Stimulated activated CD8-positive, alpha-beta memory T cell treated with anti-CD3 and anti-CD28 coated beads, Interleukin-12 subunit alpha, Interleukin-12 subunit beta, amount 100 ng/mL, for 1 hour (primary cell): Measurements from ENCODE around the gene CACNG1.
"Not testable (repeated sequence)": the region's sequence is repeated elsewhere in the genome, so short reads cannot be mapped to it uniquely, and the experiment has no call there.

ENCODE experiments used
- DNase-seq: peaks from one replicate; pipeline ENCODE4 v3.0.0-alpha.2; 2020; ENCODE audit warnings: low read depth

The CACNG1 gene

DNA sequence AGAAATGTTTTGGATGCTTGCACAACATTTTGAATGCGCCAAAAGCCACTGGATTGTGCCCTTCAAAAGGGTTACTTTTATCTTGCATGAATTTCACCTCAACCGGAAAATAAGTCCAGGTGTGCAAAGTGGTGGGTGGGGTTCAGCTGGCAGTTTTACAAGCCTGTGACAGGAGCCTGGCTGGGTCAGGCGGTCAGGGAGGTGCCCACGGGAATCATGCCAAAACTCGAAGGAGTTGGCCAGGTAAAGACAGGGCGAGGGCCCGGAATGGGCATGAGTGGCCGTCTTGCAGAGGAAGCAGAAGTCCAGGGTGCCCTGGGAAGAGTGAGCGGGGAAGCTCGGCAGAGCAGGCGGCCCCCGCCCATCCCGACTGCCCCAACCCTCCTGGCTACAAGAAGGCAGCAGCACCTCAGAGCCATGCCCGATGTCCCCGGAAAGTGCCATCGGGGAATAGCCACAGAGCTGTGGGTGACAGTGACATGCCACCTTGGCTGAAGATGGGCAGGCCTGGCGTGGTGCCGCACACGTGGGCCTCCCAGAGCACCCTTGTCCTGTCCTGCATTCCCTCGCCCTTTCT, 19.1 kb upstream of the CACNG1 start:
- DNase-seq: no peak

DNA sequence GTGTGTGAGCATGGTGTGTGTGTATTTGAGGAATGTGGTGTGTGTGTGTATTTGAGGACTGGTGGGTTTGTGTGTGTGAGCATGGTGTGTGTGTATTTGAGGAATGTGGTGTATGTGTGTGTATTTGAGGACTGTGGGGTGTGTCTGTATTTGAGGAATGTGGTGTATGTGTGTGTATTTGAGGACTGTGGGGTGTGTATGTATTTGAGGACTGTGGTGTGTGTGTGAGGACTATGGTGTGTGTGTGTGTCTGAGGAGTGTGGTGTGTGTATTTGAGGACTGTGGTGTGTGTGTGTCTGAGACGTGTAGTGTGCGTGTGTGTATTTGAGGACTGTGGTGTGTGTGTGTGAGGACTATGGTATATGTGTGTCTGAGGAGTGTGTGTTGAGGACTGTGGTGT, 18.0 kb upstream of the CACNG1 start:
- no peak for DNase-seq

DNA sequence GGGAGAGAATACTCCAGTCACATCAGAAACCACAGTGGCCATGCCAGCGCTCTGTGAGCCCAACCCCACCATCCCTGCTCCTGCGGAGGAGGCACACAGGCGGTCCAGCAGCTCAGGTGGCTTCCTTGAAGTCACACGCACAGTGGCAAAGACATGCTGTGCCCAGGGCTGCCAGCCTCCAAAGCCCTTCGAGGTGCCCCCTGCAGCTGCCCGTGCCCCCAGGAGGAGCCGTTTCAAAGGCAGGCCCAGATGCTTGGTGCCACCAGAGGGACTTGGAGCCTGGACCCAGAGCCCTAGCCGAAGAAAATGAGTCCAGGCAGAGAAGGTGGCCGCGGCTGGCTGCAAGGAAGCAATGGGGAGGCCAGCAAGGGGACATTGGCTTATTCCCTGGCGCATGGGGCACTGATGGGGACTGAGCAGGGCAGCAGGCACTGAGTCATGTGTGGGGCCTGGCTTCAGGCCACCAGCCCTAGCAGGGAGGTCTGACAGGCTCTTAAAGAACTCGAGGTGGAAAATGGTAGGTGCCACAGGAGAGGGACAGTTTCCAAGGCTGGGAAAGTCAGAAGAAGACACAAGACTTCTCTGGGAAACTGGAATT, 17.2 kb upstream of the CACNG1 start:
- no peak for DNase-seq

DNA sequence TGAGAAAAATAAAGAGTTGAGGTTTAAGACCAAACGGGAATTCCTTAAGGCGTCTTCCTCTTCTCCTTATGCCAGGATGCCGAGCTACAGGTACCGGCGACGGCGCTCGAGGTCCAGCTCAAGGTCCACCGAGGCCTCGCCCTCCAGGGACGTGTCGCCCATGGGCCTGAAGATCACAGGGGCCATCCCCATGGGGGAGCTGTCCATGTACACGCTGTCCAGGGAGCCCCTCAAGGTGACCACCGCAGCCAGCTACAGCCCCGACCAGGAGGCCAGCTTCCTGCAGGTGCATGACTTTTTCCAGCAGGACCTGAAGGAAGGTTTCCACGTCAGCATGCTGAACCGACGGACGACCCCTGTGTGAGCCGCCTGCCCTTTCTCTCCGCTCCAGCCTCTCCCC, 13.7 kb upstream of the CACNG1 start:
- DNase-seq: no peak

DNA sequence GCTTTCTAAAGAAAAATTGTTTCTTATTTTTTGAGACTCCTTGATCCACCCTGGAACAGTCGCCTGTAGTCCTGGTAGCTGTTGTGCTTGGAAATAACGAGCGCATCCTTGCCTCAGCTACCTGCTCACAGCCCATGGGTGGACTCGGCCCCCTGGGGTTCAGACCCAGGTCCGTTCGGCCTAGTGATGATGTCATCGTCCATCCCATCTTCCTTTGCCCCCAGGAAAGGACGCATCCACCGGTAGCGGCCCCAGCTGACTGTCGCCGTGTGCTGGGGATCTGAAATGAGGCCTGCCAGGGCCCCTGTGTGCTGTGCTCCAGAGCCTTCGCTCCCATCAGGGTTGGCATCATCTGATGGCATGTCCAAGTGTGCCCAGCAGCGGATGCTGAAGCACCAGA, 12.0 kb upstream of the CACNG1 start:
- no peak for DNase-seq

DNA sequence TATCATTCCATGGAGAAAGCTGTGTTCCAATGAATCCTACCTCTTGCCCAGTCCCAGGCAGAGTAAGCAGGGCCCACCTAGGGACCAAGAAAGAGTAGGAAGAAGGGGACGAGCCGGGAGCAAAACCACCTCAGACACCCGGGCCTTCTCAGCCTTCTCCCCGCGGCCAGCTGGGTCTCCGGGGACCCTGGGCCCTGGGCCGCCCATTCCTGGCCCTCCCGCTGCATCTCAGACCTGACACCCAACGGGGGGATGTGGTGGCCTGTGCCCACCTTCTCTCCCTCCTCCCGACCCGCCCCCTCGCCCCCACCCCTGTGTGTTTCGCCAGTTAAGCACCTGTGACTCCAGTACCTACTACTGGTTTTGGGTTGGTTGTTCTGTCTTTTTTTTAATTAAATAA, 11.4 kb upstream of the CACNG1 start:
- no peak for DNase-seq

DNA sequence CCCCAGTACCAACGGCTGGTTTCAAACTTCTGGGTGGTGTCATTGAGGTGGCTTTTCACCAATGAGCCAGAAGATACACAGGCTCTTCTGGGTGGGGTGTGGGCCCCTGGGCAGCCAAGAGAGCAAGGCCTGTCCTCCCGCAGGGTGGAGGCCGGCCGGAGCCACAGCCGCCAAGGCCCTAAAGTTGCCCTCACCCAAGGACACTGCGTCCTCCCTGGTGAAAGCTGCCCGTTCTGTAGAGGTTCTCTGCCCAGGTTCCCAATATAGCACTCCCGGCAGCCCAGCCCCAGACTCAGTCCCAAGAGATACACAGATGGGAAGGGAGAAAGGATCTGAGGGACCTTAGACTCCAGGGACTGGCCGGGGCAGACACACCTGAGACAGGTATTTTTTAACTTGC, 10.7 kb upstream of the CACNG1 start:
- no peak for DNase-seq

DNA sequence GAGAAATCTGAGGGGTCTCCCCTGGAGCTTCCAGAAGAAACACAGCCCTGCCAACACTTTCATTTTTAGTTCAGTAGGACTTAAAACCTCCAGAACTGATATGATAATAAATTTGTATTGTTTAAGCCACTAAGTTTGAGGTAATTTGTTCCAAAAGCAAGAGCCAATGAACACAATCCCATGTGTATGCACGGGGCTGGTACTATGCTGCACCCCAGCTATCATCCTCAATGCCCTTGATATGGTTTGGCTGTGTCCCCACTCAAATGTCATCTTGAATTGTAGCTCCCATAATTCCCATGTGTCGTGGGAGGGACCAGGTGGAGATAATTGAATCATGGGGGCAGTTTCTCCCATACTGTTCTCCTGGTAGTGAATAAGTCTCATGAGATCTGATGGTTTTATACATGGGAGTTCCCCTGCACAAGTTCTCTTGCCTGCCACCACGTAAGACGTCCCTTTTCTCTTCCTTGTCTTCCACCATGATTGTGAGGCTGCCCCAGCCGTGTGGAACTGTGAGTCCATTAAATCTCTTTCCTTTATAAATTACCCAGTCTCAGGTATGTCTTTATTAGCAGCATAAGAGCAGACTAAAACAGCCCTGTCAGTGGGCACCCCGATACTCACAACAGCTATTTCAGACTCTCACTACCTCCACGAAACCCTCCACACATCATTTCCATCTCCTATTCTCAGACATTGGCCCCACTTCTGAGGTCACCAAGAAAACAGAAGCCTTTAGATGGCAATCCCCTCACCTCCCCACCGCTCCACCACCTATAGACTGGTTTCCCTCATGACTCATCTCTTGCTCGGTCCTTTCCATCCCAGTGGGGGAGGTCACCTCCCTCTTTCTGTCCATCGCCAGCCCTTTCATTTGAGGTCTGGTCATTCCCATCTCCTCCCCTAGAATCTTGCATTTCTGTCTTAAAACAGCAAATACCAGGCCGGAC, 8.9 kb upstream of the CACNG1 start:
- no peak for DNase-seq

DNA sequence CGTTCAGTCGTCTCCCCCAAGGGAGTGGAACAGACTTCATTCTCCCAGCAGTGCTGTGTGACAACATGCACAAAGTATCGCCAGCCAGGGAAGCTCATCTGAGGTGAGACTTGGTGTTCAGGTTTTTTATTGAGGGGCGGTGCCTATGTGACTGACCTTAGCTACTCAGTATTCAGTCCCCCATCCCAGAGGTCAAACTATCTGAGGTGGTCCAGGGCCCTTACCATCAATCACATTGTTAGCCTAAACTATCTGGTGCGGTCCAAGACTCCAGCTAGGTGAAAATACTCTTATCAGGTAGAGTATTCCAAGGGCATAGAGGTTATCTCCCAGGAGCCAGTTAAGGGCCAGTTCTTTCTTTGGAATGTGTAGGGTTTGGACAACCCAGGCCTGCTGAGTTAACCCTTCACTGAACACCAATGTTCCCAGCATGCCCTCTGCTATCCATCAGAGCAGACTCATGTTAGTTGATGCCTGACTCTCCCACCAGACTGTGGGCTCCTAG, 5.4 kb upstream of the CACNG1 start:
- DNase-seq: no peak

DNA sequence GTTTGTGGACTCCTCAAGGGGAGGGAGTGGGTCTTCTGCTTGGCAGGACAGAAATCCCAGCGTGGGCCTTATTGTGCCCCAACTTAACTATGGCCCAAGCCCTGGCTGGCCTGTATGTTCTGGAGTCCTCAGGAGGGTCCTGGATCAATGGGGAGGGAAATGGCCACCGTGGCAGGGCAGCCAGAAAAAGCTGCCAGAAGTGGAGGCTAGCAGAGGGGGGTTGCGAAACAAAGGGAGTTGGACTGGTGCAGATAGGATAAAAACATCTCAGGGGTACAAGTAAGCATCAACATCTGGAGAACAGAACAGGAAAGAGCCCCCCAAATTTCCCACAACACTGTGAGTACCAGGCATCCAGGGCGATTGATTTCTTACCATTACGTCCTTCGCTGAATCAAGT, 3.7 kb upstream of the CACNG1 start:
- DNase-seq: no peak

DNA sequence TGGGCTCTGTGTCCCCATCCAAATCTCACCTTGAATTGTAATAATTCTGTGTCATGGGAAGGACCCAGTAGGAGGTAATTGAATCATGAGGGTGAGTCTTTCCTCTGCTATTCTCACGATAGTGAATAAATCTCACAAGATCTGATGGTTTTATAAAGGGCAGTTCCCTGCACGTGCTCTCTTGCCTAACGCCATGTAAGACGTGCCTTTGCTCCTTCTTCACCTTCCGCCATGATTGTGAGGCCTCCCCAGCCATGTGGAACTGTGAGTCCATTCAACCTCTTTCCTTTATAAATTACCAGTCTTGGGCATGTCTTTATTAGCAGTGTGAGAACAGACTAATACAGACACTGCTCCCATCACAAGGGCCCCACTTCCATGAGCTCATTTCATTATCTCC, 3.2 kb upstream of the CACNG1 start:
- DNase-seq: not testable (repeated sequence)

DNA sequence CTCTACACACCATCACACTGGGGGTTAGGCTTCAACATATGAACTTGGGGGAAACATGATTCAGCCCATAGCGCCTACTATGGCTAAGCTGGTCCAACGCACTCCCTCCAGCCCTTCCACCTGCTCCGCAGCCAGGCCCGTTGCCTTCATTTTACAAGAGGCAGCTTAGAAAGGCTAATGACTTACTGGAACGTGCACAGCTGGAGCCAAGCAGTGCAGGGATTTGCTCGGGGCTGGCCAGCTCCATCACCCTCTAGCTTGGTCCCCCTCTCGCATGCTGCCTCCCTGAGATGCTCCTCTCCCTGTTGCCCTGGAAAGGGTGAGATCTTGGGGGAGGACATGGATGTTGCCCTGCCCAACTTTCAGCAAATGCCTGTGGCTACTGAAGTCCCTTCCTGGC, 2.8 kb upstream of the CACNG1 start:
- no peak for DNase-seq

DNA sequence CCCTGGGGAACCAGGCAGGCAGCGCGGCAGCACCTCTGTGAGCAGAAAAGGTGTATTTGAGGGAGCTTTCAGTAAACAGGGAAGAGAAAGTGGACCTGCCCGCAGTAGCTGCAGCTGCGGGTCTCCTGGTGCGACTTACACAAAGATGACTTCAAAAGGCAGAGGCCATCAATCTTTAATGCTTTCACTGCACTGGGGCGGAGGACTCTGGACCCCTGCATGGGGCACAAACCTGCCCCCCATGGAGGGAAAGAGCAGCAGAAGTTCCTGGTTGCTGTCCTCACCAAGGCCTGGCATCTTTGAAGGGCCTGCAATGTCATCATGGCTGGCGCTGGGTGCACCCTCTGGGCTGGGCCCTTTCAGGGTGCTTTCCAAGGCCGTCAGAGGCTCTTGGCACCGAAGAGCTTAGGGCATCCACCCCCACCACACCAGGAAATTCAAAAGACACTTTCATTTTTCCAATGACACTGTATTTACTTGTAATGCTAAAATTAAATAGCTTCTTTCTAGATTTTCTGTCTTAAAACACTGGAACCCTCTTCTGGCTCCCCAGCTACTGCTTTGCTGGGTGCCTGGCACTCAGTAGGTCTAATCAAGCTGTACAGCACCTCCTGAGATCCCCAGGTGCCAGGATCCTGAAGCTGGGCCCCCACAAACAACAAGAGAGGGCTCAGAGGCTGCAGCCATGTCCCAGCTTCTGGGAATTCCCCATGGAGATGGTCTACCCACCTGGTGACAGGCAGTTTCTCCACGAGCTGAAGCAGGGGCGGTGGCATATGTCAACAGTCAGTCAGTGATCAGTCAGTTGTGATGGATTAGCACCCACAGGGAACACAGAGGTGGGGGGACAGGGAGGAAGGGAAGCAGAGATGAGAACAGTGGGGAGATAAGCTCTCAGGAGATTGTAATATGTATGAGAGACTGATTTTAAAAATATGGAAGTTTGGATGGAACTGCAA, 2.1 kb upstream of the CACNG1 start:
- DNase-seq: no peak

DNA sequence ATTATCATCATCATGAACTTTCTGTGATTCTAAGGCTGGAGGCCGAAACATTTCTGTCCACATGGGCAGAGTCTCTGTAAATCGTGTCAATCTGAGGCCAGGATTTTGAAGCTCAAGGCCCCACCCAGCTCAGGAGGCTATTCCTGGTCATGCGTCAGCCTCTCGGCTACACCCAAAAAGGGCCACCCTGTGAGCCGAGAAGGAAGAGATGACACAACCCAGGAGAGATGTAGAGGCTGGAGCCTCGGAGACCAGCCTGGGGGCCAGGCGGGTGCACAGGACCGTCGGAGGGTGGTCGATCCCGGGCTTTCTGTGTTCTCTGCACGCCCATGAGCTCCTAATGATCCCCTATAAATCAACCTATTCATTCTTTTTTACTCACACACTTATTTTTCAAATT, 1.1 kb upstream of the CACNG1 start:
- no peak for DNase-seq

DNA sequence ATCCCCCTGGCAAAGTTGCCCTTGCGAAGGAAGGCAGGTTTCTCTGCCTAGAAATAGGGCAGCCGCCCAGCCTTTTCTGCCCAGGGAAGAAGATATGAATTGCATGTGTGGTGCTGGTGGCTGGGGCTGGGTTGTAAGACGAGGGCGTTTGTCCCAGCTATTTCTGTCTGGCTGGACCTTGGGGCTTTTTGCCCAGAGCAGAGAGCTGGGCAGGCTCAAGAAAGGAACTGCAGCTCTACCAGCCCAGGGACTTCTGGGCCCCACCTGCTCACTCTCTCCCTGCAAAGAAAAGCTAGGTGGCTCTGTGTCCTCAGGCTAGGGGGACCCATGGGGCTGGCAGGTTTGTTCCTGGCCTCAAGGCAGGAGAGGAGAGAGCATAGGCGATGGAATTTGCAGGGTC, 586 bp downstream of the CACNG1 start:
- DNase-seq: no peak

DNA sequence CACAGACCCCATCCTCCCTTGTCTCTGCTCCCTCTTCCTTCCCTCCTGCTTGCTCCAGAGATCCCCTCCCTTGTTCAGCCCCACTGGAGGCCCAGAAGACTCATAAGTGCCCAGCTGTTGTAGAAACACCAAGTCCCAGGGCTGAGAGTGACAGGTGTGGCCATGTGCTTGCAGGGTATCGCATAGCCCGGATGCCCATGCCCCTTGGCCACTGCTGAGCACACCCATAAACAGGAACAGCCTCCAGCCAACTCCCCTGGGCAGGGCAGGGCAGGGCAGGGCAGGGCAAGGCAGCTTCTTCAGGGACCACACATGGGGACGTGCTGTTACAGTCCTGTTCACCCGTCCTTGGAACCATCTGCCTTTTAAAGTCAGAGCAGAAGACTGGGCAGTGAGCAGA, 2.0 kb downstream of the CACNG1 start:
- no peak for DNase-seq

DNA sequence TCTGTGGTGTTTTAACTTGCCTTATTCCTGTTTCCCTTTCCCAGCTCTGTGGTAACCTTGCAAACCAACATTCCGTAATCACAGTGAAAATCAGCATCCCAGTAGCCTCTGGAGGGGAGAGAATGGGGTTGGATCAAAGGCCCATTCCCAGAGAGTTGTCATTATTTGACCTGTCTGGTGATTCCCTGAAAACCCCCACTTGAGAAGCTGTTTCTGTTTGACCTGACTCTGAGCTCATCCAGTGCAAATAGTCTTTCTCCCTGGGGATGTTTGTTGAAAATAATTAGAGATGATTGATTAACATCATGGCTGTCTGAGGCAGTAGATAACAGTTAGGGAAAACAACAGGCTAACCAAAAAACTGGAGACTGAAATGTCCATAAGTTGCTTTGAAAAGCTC, 3.0 kb downstream of the CACNG1 start:
- DNase-seq: no peak

DNA sequence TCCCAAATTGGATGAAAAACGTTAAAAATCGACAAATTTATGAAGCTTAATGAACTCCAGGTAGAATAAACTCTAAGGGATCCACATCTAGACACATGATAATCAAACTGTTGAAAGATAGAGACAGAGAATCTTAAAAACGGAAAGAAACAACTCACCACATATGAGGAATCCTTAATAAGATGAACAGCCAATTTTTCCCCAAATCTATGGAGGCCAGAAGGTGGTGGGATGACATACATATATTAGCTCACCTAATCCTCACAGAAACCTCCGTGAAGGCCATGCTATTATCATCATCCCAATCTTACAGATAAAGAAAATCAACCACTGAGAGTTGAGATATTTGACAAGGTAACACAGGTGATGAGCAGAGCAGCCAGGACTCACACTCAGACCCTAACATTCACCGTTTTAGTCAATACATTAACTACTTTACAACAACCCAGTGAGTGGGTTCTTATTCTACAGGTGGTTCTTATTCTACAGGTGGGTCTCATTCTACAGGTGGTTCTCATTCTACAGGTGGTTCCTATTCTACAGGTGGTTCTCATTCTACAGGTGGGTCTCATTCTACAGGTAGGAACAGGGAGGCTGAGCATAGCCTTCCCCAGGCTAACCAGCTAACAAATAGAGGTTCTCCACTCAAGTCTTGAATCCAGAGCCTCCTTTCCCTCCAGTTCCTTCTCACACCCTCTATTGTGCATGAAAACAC, 4.8 kb downstream of the CACNG1 start:
- DNase-seq: no peak

DNA sequence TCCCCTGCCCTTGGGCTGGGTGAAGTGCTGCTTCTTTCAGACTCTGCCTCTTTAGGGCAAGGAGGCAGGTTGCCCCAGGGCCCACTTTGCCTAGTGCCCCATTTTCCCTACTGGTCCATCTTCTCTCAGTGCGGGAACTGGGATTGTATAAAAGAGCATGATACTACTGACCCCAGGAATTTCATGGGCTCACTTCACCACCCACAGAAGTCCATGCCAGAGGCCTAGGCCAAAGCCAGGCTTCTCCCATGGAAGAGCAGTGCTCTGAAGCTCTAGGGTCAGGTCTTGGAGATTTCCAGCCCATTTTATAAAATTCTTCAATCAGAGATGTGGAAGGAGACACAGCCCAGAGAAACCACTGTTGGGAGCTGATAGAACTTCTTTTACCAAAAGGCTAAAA, 5.7 kb downstream of the CACNG1 start:
- DNase-seq: no peak

DNA sequence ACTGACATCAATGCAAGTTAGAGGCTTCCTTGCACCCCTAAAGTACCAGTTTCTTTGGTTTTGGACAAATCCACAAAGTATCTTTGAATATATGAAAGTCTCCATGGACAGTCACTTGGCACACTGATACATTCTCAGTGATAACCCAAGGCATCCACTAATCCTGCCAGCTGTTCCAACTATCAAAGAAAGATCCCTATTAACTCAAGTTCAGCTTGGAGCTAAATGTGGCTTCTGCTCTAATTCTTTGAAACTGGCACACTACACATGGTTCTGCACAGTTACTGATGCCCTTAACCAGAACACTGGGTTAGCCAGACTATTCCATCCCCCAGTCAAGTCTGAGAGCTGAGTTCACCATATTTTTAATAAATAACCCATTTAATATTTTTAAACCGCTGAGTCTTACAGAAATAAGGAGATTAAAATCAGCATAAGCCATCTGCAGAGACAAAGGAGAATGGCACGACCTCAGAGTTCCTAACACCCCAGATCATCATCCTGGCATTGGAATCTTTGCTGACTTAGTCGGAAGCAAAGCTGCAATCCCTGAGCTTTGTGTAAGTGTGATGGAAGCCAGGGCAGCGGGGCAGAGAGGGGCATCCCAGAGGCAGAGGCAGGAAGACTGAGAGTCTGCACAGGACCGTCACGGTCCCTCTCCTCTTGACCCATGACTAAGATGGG, 6.3 kb downstream of the CACNG1 start:
- DNase-seq: no peak

DNA sequence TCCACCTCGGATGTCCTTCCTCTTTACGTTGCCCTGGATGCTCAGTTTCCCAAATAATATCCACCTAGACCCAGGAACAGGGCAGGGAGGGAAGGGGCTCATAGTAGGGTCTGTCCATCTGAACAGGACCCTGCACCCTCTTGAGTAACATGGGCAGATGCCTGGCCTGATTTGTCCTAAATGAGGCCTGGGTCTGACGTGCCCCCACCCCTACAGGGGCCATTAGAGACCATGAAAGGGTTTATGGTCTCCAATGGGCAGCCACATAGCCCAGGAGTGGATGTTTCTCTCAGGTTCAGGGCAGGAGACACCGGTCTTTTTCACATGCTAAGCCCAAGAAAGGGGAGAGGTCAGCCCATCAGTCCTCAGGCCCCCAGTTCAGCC, 6.8 kb downstream of the CACNG1 start:
- no peak for DNase-seq
